GM06990 (cell line): Measurements from ENCODE around the gene FGF12.

Experiments
- DNase-seq: peaks from one replicate; pipeline ENCODE4 v3.0.0-alpha.2; 2011; ENCODE audit not compliant: insufficient read length; ENCODE audit errors: extremely low read depth
- H3K27me3 ChIP-seq: replicated peaks from 2 replicates; pipeline ENCODE4 v1.6.0; 2011; ENCODE audit warnings: low read length; ENCODE audit not compliant: control insufficient read depth, insufficient read depth
- H3K36me3 ChIP-seq: 2 replicates; pipeline ENCODE4 v1.5.1; 2011; ENCODE audit warnings: low read length; ENCODE audit not compliant: control insufficient read depth, insufficient read depth
- H3K4me3 ChIP-seq: replicated peaks from 2 replicates; pipeline ENCODE4 v1.5.1; 2011; ENCODE audit warnings: low read depth, mild to moderate bottlenecking, control low read depth, low read length
- CTCF ChIP-seq: IDR thresholded peaks from 2 replicates; pipeline ENCODE4 v1.5.1; 2011; ENCODE audit warnings: low read length, control low read depth, mild to moderate bottlenecking, inconsistent platforms; ENCODE audit not compliant: insufficient read depth, poor library complexity, severe bottlenecking

Gene FGF12

DNA sequence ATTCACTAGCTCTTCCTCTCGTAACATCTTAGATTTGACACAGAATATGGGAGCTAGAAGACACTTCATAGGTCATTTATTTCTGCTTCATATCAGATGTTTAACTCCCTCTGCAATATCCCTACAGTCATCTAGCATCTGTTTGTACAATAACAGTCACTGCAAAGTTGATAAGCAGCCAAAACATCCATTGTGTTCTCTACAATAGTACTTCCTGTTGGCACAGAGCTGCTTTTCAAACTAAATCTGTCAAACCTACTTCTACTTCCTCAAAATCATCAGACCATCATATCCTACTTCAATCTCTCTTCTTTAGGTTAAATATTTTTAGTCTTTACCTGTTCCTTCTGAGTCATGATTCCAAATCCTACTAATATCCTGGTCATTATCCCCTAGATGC is 233.2 kb downstream of the FGF12 start:
- no peak overlapping the region for H3K4me3 ChIP-seq
- H3K36me3 ChIP-seq: no peaks in the 10 kb centered on the region
- no peak for TF ChIP-seq CTCF
- DNase-seq: peak; percentile 23
- H3K27me3 ChIP-seq: no peaks in the 10 kb centered on the region

DNA sequence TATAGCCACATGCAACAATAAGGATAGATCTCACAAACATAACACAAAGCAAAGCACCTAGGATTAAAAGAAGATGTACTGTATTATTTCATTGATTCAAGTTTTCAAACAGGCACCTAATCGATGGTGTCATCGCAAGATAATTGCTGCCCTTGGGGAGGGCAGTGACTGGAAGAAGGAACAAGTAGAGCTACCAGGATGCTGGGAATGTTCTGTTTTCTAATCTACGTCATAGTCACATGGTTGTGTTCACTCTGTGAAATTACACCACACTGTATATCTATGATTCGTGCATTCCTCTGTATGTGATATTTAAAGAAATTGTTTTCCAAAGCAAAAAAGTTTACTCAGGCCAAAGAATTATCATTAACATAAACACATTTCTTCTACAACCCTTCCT is 236.6 kb downstream of the FGF12 start:
- TF ChIP-seq CTCF: no peak

GRCh38 chr3:192489579-192489978 is 237.8 kb downstream of the FGF12 start:
- no peak for TF ChIP-seq CTCF
- H3K27me3 ChIP-seq: no peaks in the 10 kb centered on the region
- no peaks in the 10 kb centered on the region for H3K36me3 ChIP-seq
- no peak for DNase-seq
- H3K4me3 ChIP-seq: no peak overlapping the region

More for the DNA sequence above, 236.6 kb downstream of the FGF12 start:
- no peak overlapping the region for H3K4me3 ChIP-seq
- H3K27me3 ChIP-seq: no peaks in the 10 kb centered on the region
- no peak for DNase-seq
- H3K36me3 ChIP-seq: no peaks in the 10 kb centered on the region

DNA sequence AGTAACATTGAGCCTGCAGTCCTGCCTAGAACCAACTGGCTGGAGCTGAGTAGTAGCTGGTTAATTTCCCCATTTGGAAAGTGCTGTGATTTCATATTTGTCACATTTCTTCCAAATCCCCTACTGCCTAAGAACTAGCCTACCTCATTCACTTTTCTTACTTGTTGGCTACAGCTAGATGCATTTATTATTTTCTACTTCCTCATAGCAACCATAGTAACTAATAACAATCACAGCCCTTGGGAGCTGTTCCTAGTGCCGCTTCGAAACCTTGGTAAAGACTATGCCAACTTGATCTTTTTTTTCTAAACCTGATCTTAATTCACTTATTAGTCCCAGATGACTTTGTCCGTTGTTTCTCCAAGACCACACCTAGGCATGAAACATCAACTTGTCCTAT is 240.3 kb downstream of the FGF12 start:
- Histone ChIP-seq H3K36me3 (no peaks in the 10 kb centered on the region), H3K4me3 (no peak overlapping the region), H3K27me3 (no peaks in the 10 kb centered on the region)
- no peak for DNase-seq
- TF ChIP-seq CTCF: no peak

DNA sequence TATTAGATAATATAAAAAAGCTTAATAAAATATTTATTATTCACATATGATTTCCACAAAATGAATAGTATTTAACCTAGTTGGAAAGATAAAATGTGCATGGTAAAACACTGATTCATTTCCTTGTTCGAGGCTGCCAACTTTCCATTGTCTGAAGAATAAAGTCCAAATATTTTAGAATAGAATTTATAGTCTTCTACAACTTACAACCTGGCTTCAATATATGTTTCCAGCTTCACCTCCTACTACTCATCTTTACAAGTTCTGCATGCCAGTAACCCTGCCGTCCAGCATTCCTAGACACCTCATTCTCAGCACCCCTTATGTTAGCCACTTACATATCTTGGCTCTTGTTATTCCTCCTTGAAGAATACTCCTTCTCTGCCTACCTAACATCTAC is 244.5 kb downstream of the FGF12 start:
- Histone ChIP-seq H3K27me3 (no peaks in the 10 kb centered on the region), H3K36me3 (no peaks in the 10 kb centered on the region), H3K4me3 (no peak overlapping the region)
- DNase-seq: no peak
- TF ChIP-seq CTCF: no peak

DNA sequence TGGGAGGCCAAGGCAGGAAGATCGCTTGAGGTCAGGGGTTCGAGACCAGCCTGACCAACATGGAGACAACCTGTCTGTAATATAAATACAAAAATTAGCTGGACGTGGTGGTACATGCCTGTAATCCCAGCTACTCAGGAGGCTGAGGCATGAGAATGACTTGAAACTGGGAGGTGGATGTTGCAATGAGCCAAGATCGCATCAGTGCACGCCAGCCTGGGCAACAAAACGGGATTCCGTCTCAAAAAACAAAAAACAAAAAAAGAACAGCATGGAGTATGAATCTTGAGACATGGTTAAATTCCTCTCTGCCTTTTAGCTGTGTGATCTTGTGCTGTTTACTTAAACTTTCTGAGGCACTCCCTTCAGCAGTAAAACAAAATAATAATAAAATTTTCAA is 244.9 kb downstream of the FGF12 start:
- no peaks in the 10 kb centered on the region for H3K36me3 ChIP-seq
- H3K27me3 ChIP-seq: no peaks in the 10 kb centered on the region
- no peak for DNase-seq
- no peak for TF ChIP-seq CTCF
- H3K4me3 ChIP-seq: no peak overlapping the region
